GM12873 (cell line): ENCODE data around the gene GNAT3.

Experiments used
- TF ChIP-seq, protein P1 (sequence below): IDR thresholded peaks from 2 replicates; pipeline ENCODE4 v1.5.1; 2012; ENCODE audit warnings: low read depth, mild to moderate bottlenecking, moderate library complexity, low read length, control low read depth; ENCODE audit not compliant: insufficient read depth; ENCODE audit errors: missing control alignments

The GNAT3 gene

DNA sequence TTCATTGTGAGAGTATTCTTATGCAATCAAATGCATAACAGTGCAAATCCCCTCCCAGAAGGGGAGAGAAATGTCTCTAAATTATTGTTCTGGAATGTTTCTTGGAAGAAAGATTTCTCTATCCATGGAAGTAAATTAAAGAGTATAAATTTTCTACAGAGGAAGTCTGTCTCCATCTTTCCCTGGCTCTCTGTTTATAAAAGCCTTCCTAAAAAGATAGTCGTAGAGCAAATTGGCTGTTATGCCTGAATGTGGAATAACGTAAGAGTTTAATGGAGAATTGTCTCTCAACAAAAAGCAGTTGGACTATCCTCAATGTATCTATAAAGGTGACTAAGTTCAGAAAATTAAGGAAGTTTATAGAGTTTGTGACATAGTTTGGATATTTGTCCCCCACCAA, 76.3 kb downstream of the GNAT3 start:
- TF ChIP-seq, protein P1, sequence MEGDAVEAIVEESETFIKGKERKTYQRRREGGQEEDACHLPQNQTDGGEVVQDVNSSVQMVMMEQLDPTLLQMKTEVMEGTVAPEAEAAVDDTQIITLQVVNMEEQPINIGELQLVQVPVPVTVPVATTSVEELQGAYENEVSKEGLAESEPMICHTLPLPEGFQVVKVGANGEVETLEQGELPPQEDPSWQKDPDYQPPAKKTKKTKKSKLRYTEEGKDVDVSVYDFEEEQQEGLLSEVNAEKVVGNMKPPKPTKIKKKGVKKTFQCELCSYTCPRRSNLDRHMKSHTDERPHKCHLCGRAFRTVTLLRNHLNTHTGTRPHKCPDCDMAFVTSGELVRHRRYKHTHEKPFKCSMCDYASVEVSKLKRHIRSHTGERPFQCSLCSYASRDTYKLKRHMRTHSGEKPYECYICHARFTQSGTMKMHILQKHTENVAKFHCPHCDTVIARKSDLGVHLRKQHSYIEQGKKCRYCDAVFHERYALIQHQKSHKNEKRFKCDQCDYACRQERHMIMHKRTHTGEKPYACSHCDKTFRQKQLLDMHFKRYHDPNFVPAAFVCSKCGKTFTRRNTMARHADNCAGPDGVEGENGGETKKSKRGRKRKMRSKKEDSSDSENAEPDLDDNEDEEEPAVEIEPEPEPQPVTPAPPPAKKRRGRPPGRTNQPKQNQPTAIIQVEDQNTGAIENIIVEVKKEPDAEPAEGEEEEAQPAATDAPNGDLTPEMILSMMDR = no peak

DNA sequence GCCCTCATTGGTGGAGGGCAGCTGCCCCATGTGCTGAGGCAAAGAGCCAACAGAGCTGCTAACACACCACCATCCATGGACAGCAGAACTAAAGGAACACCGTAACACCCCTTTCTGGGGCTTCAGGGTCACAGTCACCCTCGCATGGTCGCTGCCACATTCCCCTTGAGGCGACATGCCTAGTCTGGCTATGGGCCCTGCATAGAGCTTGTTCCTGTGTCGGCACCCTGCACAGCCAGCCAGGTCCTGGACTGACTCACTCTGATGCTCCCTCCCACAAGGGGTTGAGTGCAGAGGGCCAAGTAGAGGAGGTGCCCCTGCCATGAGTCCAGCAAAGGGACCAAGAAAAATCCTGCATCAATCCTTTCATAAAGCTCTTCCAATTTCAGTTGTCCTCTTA, 77.8 kb downstream of the GNAT3 start:
- TF ChIP-seq, protein P1 = no peak

DNA sequence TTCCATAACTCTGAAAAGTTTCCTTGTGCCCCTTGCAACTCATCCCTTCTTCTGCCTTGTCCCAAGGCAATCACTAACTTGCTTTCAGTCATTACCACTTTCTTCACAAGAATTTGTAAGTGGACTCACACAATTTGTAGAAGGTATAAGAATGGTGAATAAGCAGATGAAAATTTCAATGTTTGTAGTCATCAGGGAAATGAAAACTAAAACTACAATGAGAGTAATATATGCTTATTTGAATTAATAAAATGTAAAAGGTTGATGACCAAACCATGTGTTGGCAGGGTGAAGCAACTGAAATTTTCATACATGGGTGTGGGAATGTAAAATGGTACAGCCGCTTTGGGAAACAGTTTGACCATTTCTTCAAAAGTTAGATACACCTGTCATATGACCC, 79.7 kb downstream of the GNAT3 start:
- TF ChIP-seq, protein P1 = no peak

DNA sequence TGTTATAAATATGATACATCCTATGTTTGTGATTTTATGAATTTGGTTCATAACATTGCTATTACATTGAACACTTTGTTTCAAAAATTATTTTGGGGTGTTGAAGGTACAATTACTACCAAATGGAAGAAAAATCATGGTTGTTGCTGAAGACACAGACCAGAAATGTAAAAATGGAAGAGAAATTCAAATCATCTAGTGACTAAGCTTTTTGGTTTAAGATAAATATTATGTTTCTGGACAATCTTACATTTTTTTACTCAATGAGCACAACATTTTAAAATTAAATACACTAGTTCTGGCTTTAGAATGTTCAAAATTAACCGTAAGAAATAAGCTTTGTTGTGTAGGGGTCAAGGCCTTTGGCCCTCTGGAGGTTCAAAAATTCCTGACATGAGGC, 82.7 kb downstream of the GNAT3 start:
- TF ChIP-seq, protein P1 = no peak

DNA sequence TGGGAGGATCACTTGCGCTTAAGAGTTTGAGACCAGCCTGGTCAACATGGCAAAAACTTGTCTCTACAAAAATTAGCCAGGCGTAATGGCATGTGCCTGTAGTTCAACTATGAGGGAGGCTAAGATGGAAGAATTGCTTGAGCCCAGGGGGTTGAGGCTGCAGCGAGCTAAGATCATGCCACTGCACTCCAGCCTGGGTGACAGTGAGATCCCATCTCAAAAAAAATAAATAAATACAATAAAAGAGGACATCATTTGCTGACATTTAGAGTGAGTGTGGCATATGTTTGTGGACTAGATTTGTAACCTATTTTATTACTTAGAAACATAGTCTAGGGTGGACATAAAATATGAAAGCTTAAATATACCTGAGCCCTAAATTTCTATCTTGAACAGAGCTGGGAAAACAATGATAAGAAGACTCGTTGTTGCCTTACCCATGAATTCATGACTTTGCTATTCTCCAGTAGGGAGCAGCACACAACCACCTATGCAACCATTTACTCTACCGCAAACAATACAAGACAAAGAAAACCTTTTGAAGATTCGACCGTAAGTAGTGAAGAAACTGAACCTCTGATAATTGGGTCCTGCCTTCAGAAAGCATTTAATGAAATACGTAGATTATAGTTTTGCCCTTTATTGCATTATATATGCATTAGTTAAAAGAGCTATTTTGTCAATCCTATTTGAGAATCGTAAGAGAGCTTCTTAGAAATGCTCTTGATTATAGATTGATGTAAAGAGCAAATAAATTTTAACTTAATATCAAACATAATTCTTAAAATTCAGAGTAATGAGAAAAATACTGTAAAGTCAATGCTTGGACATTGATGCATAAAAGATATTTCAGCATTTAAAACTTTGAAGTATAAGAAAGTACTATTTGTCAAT, 83.5 kb downstream of the GNAT3 start:
- TF ChIP-seq, protein P1 = peak; percentile 48

DNA sequence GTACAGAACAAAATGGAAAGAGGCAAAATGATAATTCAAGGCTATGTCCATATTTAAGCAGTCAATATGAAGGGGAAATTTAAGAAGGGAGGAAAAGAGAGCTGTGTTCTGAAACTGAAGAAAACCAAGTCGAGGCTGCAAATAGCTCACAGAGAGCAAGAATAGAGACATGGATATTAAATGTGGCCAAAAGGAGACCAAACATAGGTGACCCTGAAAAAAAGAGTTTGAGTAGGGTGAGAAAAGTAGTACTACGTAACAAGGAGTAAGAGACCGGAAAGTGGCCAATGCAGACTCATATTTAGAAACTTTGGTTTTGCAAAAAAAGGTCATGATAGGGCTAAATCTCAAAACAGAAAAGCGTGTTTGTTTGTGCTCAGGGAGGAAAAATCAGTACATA, 84.6 kb downstream of the GNAT3 start:
- TF ChIP-seq, protein P1 = no peak

DNA sequence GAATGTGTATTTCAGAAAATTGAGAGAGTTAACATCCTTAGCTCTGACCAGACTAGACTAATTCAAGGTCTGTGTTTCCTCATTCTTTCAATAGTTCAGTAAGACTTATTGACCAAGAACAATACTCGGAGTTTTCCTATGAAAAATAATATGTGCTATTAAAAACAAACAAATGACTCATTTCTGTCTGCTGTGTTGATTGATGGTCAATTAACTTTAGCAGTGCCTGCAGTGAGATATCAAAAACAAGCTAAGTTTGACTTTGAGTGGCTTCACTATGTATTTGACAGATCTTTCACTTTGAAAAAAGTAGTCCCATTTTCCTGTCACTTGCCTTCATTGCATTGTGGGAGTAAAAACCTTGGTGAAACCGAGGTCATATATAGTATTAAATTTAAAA, 91.0 kb downstream of the GNAT3 start:
- TF ChIP-seq, protein P1 = no peak
